DND-41 (cell line): Measurements from ENCODE around the gene GATM.

ENCODE experiments used
- EZH2 ChIP-seq: IDR thresholded peaks from 3 replicates; pipeline ENCODE4 v1.6.1; 2012; ENCODE audit warnings: borderline replicate concordance, low read depth, mild to moderate bottlenecking, moderate library complexity, low read length, inconsistent platforms; ENCODE audit not compliant: severe bottlenecking
- TF ChIP-seq, protein P1 (sequence below): IDR thresholded peaks from 2 replicates; pipeline ENCODE4 v1.5.1; 2012; ENCODE audit warnings: borderline replicate concordance, low read length, moderate library complexity, mild to moderate bottlenecking; ENCODE audit not compliant: poor library complexity, severe bottlenecking; ENCODE audit errors: extremely low read depth

- no peak for TF ChIP-seq EZH2
- TF ChIP-seq, protein P1, sequence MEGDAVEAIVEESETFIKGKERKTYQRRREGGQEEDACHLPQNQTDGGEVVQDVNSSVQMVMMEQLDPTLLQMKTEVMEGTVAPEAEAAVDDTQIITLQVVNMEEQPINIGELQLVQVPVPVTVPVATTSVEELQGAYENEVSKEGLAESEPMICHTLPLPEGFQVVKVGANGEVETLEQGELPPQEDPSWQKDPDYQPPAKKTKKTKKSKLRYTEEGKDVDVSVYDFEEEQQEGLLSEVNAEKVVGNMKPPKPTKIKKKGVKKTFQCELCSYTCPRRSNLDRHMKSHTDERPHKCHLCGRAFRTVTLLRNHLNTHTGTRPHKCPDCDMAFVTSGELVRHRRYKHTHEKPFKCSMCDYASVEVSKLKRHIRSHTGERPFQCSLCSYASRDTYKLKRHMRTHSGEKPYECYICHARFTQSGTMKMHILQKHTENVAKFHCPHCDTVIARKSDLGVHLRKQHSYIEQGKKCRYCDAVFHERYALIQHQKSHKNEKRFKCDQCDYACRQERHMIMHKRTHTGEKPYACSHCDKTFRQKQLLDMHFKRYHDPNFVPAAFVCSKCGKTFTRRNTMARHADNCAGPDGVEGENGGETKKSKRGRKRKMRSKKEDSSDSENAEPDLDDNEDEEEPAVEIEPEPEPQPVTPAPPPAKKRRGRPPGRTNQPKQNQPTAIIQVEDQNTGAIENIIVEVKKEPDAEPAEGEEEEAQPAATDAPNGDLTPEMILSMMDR = no peak
Observed at GRCh38 chr15:45333550-45333949, 44.8 kb downstream of the GATM start.
